ENCODE data around the gene BARX2.

Gene BARX2

DNA sequence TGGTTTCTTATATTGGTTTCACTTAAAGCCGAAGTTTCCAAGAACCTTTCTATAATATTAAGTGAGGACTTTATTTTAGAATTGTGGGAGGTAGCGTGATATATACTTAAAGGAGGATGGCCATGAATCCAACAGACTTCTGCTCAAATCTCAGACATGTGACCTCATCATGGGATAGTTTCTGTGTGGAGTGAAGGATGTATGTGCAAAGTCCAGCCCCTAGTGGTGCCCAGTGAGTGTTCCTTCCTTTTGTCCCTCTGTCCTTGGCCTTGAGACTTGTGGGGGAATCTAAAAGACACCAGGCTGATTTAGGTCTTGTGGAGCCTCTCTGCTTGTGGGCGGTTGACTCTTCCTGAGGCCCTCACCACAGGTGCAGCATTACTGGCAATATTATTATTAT, 43.7 kb downstream of the BARX2 start:
- Histone ChIP-seq H3K36me3 (ENCODE audit: insufficient read depth, low read length) (no peaks in the 10 kb centered on the region), H2AFZ (ENCODE audit: low read depth, low read length) (no peak overlapping the region), H3K4me1 (ENCODE audit: insufficient read depth, low read length) (no peaks in the 10 kb centered on the region), H3K4me3 (ENCODE audit: low read length) (no peak overlapping the region), H3K9me3 (ENCODE audit: low read length) (no peaks in the 10 kb centered on the region), H3K27me3 (ENCODE audit: insufficient read depth, low read length) (peaks cover 5% of the 10 kb centered on the region)

DNA sequence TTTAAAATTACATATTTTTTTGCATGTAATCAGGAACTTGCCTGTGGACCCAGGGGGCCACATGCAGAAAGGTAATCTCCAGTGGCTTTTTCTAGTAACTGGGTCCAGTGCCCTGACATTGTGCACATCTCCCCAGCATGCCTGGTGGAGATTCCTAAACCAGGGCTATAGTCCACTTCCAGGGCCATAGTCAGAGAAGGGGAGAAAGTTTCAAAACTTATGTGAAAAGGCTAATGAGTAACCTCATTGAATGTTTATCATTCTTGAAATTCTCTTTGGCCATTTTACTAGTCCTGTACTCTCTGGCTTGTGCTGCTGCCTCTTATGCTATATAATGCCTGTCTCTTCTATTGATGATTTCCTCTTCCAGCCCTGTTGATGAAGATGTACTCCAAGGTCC, 47.8 kb downstream of the BARX2 start:
- Histone ChIP-seq H3K4me3 (ENCODE audit: low read length) (no peak overlapping the region), H3K4me1 (ENCODE audit: insufficient read depth, low read length) (no peaks in the 10 kb centered on the region), H3K27me3 (ENCODE audit: insufficient read depth, low read length) (peaks cover 5% of the 10 kb centered on the region), H3K36me3 (ENCODE audit: insufficient read depth, low read length) (no peaks in the 10 kb centered on the region), H3K9me3 (ENCODE audit: low read length) (no peaks in the 10 kb centered on the region), H2AFZ (ENCODE audit: low read depth, low read length) (no peak overlapping the region)

DNA sequence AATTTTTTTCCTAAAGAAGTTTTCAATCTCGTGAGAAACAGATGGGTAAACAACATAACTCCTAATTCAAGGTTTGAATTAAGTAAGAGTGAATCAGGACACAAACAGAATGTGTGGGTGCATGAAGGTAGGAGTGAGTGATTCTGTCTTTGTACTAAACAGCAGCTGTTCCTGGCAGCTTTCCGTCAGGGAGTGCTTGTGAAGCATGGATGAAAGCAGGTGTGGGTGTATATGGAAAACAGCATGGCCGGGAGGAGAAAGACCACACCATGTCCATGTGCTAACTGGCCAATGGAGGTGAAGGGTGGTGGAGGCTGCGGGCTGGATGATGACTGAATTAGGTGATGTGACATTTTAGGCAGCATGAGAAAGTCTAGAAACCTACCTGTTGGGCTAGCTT, 49.6 kb downstream of the BARX2 start:
- Histone ChIP-seq H3K4me3 (ENCODE audit: low read length) (no peak overlapping the region), H3K36me3 (ENCODE audit: insufficient read depth, low read length) (no peaks in the 10 kb centered on the region), H2AFZ (ENCODE audit: low read depth, low read length) (no peak overlapping the region), H3K27me3 (ENCODE audit: insufficient read depth, low read length) (peaks cover 3% of the 10 kb centered on the region), H3K9me3 (ENCODE audit: low read length) (no peaks in the 10 kb centered on the region), H3K4me1 (ENCODE audit: insufficient read depth, low read length) (no peaks in the 10 kb centered on the region)

DNA sequence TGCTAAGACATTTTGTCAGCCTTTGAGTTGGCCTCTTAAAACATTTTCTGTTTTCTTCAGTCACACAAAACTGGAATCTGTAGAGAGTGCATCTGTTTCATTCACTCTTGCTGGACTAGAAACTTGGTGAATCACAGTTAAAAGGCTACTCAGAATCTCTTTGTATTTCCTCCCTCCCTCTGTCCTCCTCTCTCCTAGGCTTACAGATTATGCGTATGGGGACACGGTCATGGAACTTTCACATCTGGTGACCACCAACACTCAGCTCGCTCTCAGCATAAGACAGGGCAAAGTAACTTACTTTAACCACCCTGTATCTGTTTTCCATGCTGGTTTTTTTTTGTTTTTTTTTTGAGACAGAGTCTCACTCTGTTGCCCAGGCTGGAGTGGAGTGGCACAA, 50.4 kb downstream of the BARX2 start:
- Histone ChIP-seq H3K27me3 (ENCODE audit: insufficient read depth, low read length) (peaks cover 3% of the 10 kb centered on the region), H3K9me3 (ENCODE audit: low read length) (no peaks in the 10 kb centered on the region), H3K4me1 (ENCODE audit: insufficient read depth, low read length) (no peaks in the 10 kb centered on the region), H2AFZ (ENCODE audit: low read depth, low read length) (no peak overlapping the region), H3K36me3 (ENCODE audit: insufficient read depth, low read length) (no peaks in the 10 kb centered on the region), H3K4me3 (ENCODE audit: low read length) (no peak overlapping the region)

DNA sequence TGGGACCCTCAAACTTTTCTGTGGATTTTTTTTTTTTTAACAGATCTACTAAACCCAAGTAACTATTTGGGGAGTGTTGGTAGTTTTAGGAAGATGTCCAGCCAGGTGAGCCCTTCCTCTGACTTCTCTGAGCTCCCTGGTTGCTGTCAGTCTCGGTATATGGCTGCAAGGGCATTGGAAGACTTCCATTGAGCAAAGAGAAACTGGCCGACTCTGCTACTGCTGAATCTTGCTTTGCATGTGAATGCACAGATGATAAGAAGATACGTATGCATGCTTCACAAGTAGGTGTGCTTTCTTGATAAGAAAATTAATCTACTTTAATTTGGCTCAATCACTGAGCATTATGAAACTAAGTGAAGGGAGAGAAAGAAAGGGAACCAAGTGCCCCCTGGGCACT, 51.1 kb downstream of the BARX2 start:
- no peaks in the 10 kb centered on the region for H3K27me3 ChIP-seq (ENCODE audit: insufficient read depth, low read length)
- H3K4me3 ChIP-seq (ENCODE audit: low read length) = no peak overlapping the region
- no peaks in the 10 kb centered on the region for H3K36me3 ChIP-seq (ENCODE audit: insufficient read depth, low read length)
- H2AFZ ChIP-seq (ENCODE audit: low read depth, low read length) = no peak overlapping the region
- no peaks in the 10 kb centered on the region for H3K9me3 ChIP-seq (ENCODE audit: low read length)
- H3K4me1 ChIP-seq (ENCODE audit: insufficient read depth, low read length) = no peaks in the 10 kb centered on the region

DNA sequence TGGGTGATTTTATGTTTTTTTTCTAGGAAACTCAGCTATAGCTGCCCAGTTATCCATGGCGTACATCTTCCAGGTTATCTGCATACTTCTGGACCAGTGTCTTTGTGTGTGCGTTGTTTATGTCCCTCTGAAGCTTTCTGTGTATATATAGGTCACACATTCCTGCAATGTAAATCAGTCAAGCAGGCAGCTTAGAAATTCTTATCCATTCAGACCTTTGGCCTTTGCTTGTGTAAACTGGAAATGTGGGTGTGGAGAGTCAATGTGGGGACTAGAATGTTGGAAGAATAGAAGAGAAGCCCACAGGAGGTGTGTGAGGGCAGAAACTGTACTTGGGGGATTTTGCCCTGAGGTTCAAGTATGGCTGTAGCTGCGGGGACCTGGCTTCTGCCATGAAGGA, 51.7 kb downstream of the BARX2 start:
- no peaks in the 10 kb centered on the region for H3K4me1 ChIP-seq (ENCODE audit: insufficient read depth, low read length)
- no peaks in the 10 kb centered on the region for H3K9me3 ChIP-seq (ENCODE audit: low read length)
- no peaks in the 10 kb centered on the region for H3K36me3 ChIP-seq (ENCODE audit: insufficient read depth, low read length)
- no peaks in the 10 kb centered on the region for H3K27me3 ChIP-seq (ENCODE audit: insufficient read depth, low read length)
- H2AFZ ChIP-seq (ENCODE audit: low read depth, low read length) = no peak overlapping the region
- no peak overlapping the region for H3K4me3 ChIP-seq (ENCODE audit: low read length)

DNA sequence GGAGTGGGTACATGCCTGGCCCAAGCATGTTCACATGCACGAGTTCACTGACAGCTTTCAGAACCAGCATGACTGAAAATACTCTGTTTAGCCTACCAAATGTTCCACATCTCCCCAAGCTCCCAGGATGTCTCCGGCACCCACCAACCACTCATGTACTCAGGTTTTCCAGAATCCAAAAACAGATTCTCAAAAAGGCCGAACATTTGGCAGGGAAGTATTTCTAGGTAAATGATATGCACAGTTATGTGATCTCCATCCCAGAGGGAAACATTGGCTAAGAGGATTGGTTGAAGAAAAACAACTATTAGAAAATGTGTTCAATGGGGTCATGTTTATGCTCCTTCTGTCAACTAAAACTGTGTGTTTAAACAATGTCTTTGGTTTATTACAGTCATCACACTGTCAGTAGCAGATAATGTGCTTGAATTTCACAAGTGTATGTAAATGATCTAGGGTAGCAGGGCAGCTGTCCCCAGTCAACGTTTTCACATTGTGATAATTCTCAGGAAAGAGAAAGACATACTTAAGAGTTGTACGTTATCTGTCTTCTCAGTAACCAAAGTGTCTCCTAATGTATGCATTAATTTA, 52.3 kb downstream of the BARX2 start:
- H3K4me3 ChIP-seq (ENCODE audit: low read length) = no peak overlapping the region
- no peaks in the 10 kb centered on the region for H3K4me1 ChIP-seq (ENCODE audit: insufficient read depth, low read length)
- no peaks in the 10 kb centered on the region for H3K36me3 ChIP-seq (ENCODE audit: insufficient read depth, low read length)
- H2AFZ ChIP-seq (ENCODE audit: low read depth, low read length) = no peak overlapping the region
- no peaks in the 10 kb centered on the region for H3K27me3 ChIP-seq (ENCODE audit: insufficient read depth, low read length)
- no peaks in the 10 kb centered on the region for H3K9me3 ChIP-seq (ENCODE audit: low read length)

DNA sequence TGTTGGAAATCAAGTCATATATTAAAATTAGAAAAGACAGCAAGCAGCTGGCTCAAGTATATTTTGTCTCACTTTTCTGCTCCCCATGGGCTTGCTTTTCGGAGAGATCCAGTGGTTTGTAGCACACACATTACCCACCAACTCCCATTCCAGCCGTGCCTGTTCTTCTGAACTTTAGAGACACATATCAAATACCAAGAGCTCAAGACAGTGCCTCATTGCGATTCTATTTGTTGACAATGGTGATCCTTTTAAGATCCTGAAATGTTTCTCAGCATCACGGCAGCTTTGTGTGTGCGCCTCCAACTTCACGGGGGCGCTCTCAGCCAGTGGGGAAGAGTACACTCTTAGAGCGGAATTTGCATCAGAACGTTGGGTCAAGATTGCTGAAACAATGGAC, 52.9 kb downstream of the BARX2 start:
- H3K27me3 ChIP-seq (ENCODE audit: insufficient read depth, low read length) = no peaks in the 10 kb centered on the region
- no peaks in the 10 kb centered on the region for H3K9me3 ChIP-seq (ENCODE audit: low read length)
- no peaks in the 10 kb centered on the region for H3K4me1 ChIP-seq (ENCODE audit: insufficient read depth, low read length)
- no peak overlapping the region for H2AFZ ChIP-seq (ENCODE audit: low read depth, low read length)
- no peak overlapping the region for H3K4me3 ChIP-seq (ENCODE audit: low read length)
- H3K36me3 ChIP-seq (ENCODE audit: insufficient read depth, low read length) = no peaks in the 10 kb centered on the region

DNA sequence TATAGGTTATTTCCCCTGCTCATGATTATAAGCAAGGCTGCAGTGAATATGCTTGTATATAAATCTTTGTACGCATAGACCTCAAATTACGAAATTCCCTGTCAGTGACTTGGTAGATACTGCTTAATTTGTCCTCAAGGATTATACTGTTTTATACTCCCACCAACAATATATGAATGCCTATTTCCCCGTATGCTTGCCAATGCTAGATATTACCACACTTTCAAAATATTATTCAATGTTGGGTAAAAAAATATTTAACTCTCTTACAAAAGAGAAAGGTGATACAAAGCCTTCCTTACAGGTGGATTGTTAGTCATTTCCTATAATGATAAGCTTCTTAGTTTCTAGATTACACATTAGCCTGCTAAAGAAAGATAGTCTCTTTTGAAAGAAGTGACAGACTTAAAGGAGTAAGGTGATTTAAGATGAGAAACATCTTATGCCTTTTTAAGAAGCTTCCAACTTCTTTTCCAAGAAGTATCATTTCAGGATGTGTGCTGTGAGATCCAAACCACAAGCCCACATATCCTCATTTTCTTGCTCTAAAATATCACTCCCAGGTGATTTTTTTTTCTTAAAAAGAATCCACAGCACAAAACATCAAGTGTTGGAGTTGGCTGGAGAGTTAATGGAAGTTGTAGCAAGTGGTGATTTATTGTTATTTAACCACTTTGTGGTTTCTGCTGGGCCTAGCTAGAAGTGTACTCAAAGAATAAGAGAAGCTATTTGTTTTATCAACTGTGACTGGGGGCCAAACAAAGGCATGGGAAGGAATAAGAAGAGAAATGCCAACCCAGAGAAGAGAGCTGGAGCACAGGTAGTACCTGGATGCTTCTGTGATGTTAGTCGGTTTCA, 59.2 kb downstream of the BARX2 start:
- Histone ChIP-seq H3K4me3 (ENCODE audit: low read length) (no peak overlapping the region), H3K9me3 (ENCODE audit: low read length) (no peaks in the 10 kb centered on the region), H3K36me3 (ENCODE audit: insufficient read depth, low read length) (no peaks in the 10 kb centered on the region)

DNA sequence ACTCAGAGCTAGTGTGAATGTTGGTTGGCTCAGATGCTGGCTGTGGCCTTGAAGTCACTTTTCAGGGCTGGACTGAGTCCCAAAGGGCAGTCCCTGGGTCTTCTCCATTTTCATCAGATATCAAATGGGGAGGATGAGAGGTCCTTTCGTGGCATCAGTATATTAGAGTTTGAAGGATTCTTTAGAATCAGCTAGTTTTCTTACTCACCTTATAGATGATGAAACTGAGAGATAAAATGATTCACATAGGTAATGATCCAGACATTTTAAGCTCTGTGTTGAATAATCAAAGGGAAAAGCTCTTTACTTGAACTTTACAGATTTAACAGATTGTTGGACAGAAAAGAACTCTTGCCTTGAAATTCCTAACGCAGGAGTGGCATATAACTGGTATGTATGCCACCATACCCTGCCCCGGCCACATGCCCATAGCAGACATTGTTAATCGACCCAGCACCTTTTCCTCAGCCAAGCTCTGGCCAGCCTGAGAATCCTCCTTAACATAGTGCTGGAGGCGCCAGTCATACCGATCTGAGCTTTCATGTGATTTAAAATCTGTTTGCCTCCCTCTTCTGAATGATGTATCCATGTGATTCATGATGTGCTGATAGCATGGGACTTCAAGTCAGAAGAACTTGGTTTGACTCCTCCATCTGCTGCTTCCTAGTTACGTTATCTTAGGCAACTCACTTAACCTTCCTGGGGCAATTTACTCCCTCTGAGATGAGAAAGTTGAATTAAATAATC, 60.0 kb downstream of the BARX2 start:
- Histone ChIP-seq H3K27me3 (ENCODE audit: insufficient read depth, low read length) (no peaks in the 10 kb centered on the region), H3K4me3 (ENCODE audit: low read length) (no peak overlapping the region), H3K36me3 (ENCODE audit: insufficient read depth, low read length) (no peaks in the 10 kb centered on the region), H2AFZ (ENCODE audit: low read depth, low read length) (no peak overlapping the region), H3K4me1 (ENCODE audit: insufficient read depth, low read length) (no peaks in the 10 kb centered on the region), H3K9me3 (ENCODE audit: low read length) (no peaks in the 10 kb centered on the region)

More for the DNA sequence above, 59.2 kb downstream of the BARX2 start:
- no peak overlapping the region for H2AFZ ChIP-seq (ENCODE audit: low read depth, low read length)
- H3K27me3 ChIP-seq (ENCODE audit: insufficient read depth, low read length) = no peaks in the 10 kb centered on the region
- H3K4me1 ChIP-seq (ENCODE audit: insufficient read depth, low read length) = no peaks in the 10 kb centered on the region

DNA sequence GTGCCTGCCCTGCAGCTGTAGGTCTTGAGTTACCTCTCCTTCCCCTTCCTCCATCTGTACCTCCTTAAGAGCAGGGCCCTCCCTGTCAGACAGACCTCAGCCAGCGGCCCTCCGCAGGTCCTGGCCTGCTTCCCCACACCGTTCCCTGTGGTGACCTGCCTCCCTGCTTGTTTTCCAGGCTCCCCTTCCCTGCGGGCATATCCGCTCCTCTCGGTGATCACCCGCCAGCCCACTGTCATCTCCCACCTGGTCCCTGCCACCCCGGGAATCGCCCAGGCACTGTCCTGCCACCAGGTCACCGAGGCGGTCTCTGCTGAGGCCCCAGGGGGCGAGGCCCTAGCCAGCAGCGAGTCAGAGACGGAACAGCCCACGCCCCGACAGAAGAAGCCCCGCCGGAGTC, 60.9 kb downstream of the BARX2 start:
- no peak overlapping the region for H3K4me3 ChIP-seq (ENCODE audit: low read length)
- H3K27me3 ChIP-seq (ENCODE audit: insufficient read depth, low read length) = no peaks in the 10 kb centered on the region

DNA sequence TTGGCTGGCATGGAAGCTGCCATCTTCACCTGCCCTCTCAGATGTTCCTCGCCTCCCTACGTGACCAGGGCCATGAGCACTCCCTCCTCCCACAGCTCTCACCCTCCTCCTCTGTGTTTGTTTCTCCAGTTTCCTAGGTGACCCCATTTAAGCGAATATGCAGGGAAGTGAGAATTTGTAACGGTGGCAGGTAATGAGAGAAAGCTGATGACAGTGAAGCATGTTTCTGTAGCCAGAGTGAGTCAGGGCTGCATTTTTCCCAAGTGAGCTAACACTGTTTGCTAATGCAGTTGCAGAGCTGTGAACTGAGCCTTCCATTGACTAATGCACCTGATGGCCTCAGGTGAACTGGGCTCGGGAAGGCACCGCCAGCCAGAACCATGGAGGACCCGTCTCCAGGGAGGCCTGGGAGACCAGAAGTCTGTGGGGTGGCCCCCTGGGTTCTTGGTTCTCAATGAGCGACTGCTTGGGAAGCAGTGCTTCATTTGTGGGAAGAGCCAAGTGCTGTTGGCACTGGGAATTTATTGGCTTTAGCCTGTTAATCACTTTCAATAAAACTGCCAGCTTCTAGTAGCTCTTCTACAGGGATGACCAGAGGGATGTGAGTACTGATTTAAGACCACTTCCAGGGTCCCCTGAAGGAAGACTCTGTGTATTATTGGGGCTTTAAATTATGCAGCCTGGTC, 64.5 kb downstream of the BARX2 start:
- no peaks in the 10 kb centered on the region for H3K36me3 ChIP-seq (ENCODE audit: insufficient read depth, low read length)
- no peak overlapping the region for H3K4me3 ChIP-seq (ENCODE audit: low read length)
- H3K27me3 ChIP-seq (ENCODE audit: insufficient read depth, low read length) = no peaks in the 10 kb centered on the region
- no peaks in the 10 kb centered on the region for H3K4me1 ChIP-seq (ENCODE audit: insufficient read depth, low read length)
- H3K9me3 ChIP-seq (ENCODE audit: low read length) = no peaks in the 10 kb centered on the region
- H2AFZ ChIP-seq (ENCODE audit: low read depth, low read length) = no peak overlapping the region

More for the DNA sequence above, 60.9 kb downstream of the BARX2 start:
- no peaks in the 10 kb centered on the region for H3K4me1 ChIP-seq (ENCODE audit: insufficient read depth, low read length)
- no peaks in the 10 kb centered on the region for H3K36me3 ChIP-seq (ENCODE audit: insufficient read depth, low read length)
- H3K9me3 ChIP-seq (ENCODE audit: low read length) = no peaks in the 10 kb centered on the region
- no peak overlapping the region for H2AFZ ChIP-seq (ENCODE audit: low read depth, low read length)

DNA sequence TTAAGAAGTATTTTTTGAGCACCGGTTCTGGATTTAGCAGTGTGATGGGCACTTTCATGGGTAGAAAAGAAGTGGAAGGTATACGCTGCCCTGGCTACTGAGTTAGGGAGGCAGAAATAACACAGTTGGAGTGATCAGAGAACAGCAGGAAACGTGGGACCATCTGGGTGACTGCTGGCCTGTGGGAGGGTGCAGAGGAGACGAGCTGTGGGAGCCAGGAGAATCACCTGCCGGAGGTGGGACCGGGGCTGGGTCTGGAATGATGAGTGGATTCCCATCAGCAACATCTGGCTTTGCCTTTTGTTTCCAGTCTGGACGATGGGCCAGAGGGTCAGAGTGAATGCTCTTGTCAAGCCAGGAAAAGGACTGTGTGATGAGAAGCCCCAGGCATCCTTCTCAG, 66.5 kb downstream of the BARX2 start:
- H3K27me3 ChIP-seq (ENCODE audit: insufficient read depth, low read length) = no peaks in the 10 kb centered on the region
- H3K4me1 ChIP-seq (ENCODE audit: insufficient read depth, low read length) = no peaks in the 10 kb centered on the region
- no peak overlapping the region for H3K4me3 ChIP-seq (ENCODE audit: low read length)
- H3K36me3 ChIP-seq (ENCODE audit: insufficient read depth, low read length) = no peaks in the 10 kb centered on the region
- H2AFZ ChIP-seq (ENCODE audit: low read depth, low read length) = no peak overlapping the region
- no peaks in the 10 kb centered on the region for H3K9me3 ChIP-seq (ENCODE audit: low read length)

Measured in neuron (in vitro differentiated cells).